Measurements from ENCODE around the gene ALPL. TPM values are rescaled to one million over a fixed set of nuclear protein-coding genes. Genes with fewer than 3 reads are reported as not detected.
A peak's percentile ranks its signal among the peaks of the same experiment; 100 is the strongest.

Gene ALPL
- total and polyA plus RNA-seq, 2 donors (not counting 1 experiment from before 2014, with no cell fraction given): 1.3 to 3.6 TPM

GRCh38 chr1:21621761-21622436 is 112.7 kb downstream of the ALPL start:
- DNase-seq (ENCODE audit: low read depth in 2 of 2): no peak
- Histone ChIP-seq H3K36me3 (ENCODE audit: control insufficient read depth, insufficient read depth, low read length) (no peaks in the 10 kb centered on the region), H3K4me1 (ENCODE audit: control insufficient read depth, extremely low read depth, insufficient read depth, low read length) (no peaks in the 10 kb centered on the region), H2AFZ (ENCODE audit: low read length) (no peak overlapping the region), H3K4me2 (ENCODE audit: extremely low read depth, insufficient read depth, low read length) (no peak overlapping the region), H3K4me3 (replicated peaks in 1 of 4; ENCODE audit: control extremely low read depth in 1 of 4, insufficient read depth in 1 of 4, low read depth in 3 of 4, low read length in 4 of 4) (no peak overlapping the region), H4K20me1 (ENCODE audit: control insufficient read depth, extremely low read depth, insufficient read depth, low read length) (no peaks in the 10 kb centered on the region), H3K27me3 (ENCODE audit: control insufficient read depth, insufficient read depth, low read length) (peaks cover 12% of the 10 kb centered on the region), H3K9ac (ENCODE audit: insufficient read depth, low read length) (no peak overlapping the region), H3K9me3 (ENCODE audit: control insufficient read depth, insufficient read depth, low read depth, low read length) (no peaks in the 10 kb centered on the region), H3K27ac (ENCODE audit: insufficient read depth, low read length) (no peak overlapping the region), H3K79me2 (ENCODE audit: control insufficient read depth, insufficient read depth, low read length) (no peaks in the 10 kb centered on the region)
- TF ChIP-seq CTCF (conservative IDR thresholded peaks at IDR 0.05 in 1 of 2, IDR thresholded peaks at IDR 0.05 in 1 of 2; ENCODE audit: low read depth in 1 of 2, low read length in 2 of 2) (no peak), EZH2 (IDR thresholded peaks at IDR 0.05; ENCODE audit: low read length, missing control alignments) (peak; percentile 69)

GRCh38 chr1:21622466-21623315 is 113.5 kb downstream of the ALPL start:
- Histone ChIP-seq H3K36me3 (ENCODE audit: control insufficient read depth, insufficient read depth, low read length) (no peaks in the 10 kb centered on the region), H3K4me2 (ENCODE audit: extremely low read depth, insufficient read depth, low read length) (no peak overlapping the region), H3K4me1 (ENCODE audit: control insufficient read depth, extremely low read depth, insufficient read depth, low read length) (no peaks in the 10 kb centered on the region), H3K9me3 (ENCODE audit: control insufficient read depth, insufficient read depth, low read depth, low read length) (no peaks in the 10 kb centered on the region), H3K4me3 (replicated peaks in 1 of 4; ENCODE audit: control extremely low read depth in 1 of 4, insufficient read depth in 1 of 4, low read depth in 3 of 4, low read length in 4 of 4) (peak overlapping the region in 2 of 4 experiments; percentile 34 to 39), H3K9ac (ENCODE audit: insufficient read depth, low read length) (no peak overlapping the region), H3K27me3 (ENCODE audit: control insufficient read depth, insufficient read depth, low read length) (peaks cover 12% of the 10 kb centered on the region), H3K27ac (ENCODE audit: insufficient read depth, low read length) (no peak overlapping the region), H4K20me1 (ENCODE audit: control insufficient read depth, extremely low read depth, insufficient read depth, low read length) (no peaks in the 10 kb centered on the region), H3K79me2 (ENCODE audit: control insufficient read depth, insufficient read depth, low read length) (no peaks in the 10 kb centered on the region), H2AFZ (ENCODE audit: low read length) (no peak overlapping the region)
- peak; percentile 37 for TF ChIP-seq EZH2 (IDR thresholded peaks at IDR 0.05; ENCODE audit: low read length, missing control alignments)
- TF ChIP-seq CTCF (conservative IDR thresholded peaks at IDR 0.05 in 1 of 2, IDR thresholded peaks at IDR 0.05 in 1 of 2; ENCODE audit: low read depth in 1 of 2, low read length in 2 of 2): no peak
- DNase-seq (ENCODE audit: low read depth in 2 of 2): no peak

- Histone ChIP-seq H3K36me3 (ENCODE audit: control insufficient read depth, insufficient read depth, low read length) (no peaks in the 10 kb centered on the region), H4K20me1 (ENCODE audit: control insufficient read depth, extremely low read depth, insufficient read depth, low read length) (no peaks in the 10 kb centered on the region), H3K9me3 (ENCODE audit: control insufficient read depth, insufficient read depth, low read depth, low read length) (no peaks in the 10 kb centered on the region), H3K27me3 (ENCODE audit: control insufficient read depth, insufficient read depth, low read length) (peaks cover 12% of the 10 kb centered on the region), H3K4me3 (replicated peaks in 1 of 4; ENCODE audit: control extremely low read depth in 1 of 4, insufficient read depth in 1 of 4, low read depth in 3 of 4, low read length in 4 of 4) (no peak overlapping the region), H3K4me1 (ENCODE audit: control insufficient read depth, extremely low read depth, insufficient read depth, low read length) (no peaks in the 10 kb centered on the region), H3K27ac (ENCODE audit: insufficient read depth, low read length) (no peak overlapping the region), H3K4me2 (ENCODE audit: extremely low read depth, insufficient read depth, low read length) (no peak overlapping the region), H3K79me2 (ENCODE audit: control insufficient read depth, insufficient read depth, low read length) (no peaks in the 10 kb centered on the region), H3K9ac (ENCODE audit: insufficient read depth, low read length) (no peak overlapping the region), H2AFZ (ENCODE audit: low read length) (no peak overlapping the region)
- DNase-seq (ENCODE audit: low read depth in 2 of 2): no peak
- no peak for TF ChIP-seq EZH2 (IDR thresholded peaks at IDR 0.05; ENCODE audit: low read length, missing control alignments)
- TF ChIP-seq CTCF (conservative IDR thresholded peaks at IDR 0.05 in 1 of 2, IDR thresholded peaks at IDR 0.05 in 1 of 2; ENCODE audit: low read depth in 1 of 2, low read length in 2 of 2): no peak
These were observed 114.3 kb downstream of the ALPL start for GRCh38 chr1:21623410-21623961.

Data from fibroblast of lung (primary cell).